OCI-LY7 (cell line): ENCODE results near the gene MPRIP.

Experiments
- CTCF ChIP-seq: fragments of 200-600 bp; sonication (generic); conservative IDR thresholded peaks from 2 replicates; pipeline ENCODE4 v1.5.1; 2014; ENCODE audit warnings: mild to moderate bottlenecking, antibody characterized with exemption, low read length, moderate library complexity, mixed read lengths
- EZH2phosphoT487 ChIP-seq: fragments of 200-600 bp; sonication (generic); IDR thresholded peaks from 2 replicates; pipeline ENCODE4 v1.6.1; 2018; ENCODE audit warnings: low read depth, borderline replicate concordance, mild to moderate bottlenecking, mixed run types, antibody characterized with exemption, low read length, moderate library complexity, mixed read lengths

GRCh38 chr17:17058304-17058703, 16.0 kb downstream of the MPRIP start:
- no peak for TF ChIP-seq CTCF
- TF ChIP-seq EZH2phosphoT487 = no peak
